ENCODE measurements around the gene ZMYND10.
A peak's percentile ranks its signal among the peaks of the same experiment; 100 is the strongest.

DNA sequence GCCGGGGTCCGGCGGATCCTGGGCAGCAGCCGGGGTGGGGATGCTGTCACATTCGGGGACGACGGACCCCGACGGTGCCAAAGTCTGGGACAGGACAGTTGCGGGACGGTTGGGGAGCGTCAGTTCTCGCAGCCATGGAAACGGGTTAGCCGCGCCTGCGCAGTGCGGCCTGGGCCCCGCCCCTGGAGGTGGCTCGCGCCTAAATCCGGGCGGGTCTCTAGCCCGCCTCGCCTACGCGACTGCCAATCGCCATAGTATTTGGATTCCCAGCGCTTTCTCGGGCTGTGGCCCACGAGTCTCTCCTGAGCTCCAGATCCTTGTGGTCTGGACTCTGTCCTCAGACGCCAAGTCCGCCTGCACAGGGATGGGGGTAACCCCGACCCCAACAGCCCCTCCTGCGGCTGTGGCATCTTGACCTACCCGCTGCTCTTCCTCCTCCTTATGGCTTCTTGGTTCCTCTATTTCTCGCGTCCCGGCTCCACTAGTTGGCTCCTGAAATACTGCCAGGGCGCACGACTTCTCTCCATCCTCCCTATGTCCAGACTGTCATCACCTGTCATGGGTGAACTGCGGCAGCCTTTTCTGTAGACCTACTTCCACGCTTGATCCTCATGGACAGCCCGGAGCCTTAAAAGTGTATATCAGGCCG, at the start of gene ZMYND10:
- TF ChIP-seq, protein P1, sequence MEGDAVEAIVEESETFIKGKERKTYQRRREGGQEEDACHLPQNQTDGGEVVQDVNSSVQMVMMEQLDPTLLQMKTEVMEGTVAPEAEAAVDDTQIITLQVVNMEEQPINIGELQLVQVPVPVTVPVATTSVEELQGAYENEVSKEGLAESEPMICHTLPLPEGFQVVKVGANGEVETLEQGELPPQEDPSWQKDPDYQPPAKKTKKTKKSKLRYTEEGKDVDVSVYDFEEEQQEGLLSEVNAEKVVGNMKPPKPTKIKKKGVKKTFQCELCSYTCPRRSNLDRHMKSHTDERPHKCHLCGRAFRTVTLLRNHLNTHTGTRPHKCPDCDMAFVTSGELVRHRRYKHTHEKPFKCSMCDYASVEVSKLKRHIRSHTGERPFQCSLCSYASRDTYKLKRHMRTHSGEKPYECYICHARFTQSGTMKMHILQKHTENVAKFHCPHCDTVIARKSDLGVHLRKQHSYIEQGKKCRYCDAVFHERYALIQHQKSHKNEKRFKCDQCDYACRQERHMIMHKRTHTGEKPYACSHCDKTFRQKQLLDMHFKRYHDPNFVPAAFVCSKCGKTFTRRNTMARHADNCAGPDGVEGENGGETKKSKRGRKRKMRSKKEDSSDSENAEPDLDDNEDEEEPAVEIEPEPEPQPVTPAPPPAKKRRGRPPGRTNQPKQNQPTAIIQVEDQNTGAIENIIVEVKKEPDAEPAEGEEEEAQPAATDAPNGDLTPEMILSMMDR (IDR thresholded peaks at IDR 0.05), result no peak
- TF ChIP-seq, protein P2, sequence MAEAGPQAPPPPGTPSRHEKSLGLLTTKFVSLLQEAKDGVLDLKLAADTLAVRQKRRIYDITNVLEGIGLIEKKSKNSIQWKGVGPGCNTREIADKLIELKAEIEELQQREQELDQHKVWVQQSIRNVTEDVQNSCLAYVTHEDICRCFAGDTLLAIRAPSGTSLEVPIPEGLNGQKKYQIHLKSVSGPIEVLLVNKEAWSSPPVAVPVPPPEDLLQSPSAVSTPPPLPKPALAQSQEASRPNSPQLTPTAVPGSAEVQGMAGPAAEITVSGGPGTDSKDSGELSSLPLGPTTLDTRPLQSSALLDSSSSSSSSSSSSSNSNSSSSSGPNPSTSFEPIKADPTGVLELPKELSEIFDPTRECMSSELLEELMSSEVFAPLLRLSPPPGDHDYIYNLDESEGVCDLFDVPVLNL (CRISPR knock-in tag; IDR thresholded peaks at IDR 0.05; ENCODE audit: borderline replicate concordance, low read depth), result no peak
- TF ChIP-seq TCF7 (CRISPR knock-in tag; IDR thresholded peaks at IDR 0.05; ENCODE audit: low read depth), result no peak
- TF ChIP-seq, protein P3, sequence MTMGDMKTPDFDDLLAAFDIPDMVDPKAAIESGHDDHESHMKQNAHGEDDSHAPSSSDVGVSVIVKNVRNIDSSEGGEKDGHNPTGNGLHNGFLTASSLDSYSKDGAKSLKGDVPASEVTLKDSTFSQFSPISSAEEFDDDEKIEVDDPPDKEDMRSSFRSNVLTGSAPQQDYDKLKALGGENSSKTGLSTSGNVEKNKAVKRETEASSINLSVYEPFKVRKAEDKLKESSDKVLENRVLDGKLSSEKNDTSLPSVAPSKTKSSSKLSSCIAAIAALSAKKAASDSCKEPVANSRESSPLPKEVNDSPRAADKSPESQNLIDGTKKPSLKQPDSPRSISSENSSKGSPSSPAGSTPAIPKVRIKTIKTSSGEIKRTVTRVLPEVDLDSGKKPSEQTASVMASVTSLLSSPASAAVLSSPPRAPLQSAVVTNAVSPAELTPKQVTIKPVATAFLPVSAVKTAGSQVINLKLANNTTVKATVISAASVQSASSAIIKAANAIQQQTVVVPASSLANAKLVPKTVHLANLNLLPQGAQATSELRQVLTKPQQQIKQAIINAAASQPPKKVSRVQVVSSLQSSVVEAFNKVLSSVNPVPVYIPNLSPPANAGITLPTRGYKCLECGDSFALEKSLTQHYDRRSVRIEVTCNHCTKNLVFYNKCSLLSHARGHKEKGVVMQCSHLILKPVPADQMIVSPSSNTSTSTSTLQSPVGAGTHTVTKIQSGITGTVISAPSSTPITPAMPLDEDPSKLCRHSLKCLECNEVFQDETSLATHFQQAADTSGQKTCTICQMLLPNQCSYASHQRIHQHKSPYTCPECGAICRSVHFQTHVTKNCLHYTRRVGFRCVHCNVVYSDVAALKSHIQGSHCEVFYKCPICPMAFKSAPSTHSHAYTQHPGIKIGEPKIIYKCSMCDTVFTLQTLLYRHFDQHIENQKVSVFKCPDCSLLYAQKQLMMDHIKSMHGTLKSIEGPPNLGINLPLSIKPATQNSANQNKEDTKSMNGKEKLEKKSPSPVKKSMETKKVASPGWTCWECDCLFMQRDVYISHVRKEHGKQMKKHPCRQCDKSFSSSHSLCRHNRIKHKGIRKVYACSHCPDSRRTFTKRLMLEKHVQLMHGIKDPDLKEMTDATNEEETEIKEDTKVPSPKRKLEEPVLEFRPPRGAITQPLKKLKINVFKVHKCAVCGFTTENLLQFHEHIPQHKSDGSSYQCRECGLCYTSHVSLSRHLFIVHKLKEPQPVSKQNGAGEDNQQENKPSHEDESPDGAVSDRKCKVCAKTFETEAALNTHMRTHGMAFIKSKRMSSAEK (CRISPR knock-in tag; IDR thresholded peaks at IDR 0.05; ENCODE audit: borderline replicate concordance), result no peak
- TF ChIP-seq, protein P4, sequence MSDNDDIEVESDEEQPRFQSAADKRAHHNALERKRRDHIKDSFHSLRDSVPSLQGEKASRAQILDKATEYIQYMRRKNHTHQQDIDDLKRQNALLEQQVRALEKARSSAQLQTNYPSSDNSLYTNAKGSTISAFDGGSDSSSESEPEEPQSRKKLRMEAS (CRISPR knock-in tag; IDR thresholded peaks at IDR 0.05), result peak; percentile 53; the same call in 1 of the 2 replicates
- TF ChIP-seq, protein P5, sequence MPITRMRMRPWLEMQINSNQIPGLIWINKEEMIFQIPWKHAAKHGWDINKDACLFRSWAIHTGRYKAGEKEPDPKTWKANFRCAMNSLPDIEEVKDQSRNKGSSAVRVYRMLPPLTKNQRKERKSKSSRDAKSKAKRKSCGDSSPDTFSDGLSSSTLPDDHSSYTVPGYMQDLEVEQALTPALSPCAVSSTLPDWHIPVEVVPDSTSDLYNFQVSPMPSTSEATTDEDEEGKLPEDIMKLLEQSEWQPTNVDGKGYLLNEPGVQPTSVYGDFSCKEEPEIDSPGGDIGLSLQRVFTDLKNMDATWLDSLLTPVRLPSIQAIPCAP (CRISPR knock-in tag; IDR thresholded peaks at IDR 0.05), result 0 out of 2 replicates have a peak, but pooled peaks have one; percentile 40
- TF ChIP-seq, protein P6, sequence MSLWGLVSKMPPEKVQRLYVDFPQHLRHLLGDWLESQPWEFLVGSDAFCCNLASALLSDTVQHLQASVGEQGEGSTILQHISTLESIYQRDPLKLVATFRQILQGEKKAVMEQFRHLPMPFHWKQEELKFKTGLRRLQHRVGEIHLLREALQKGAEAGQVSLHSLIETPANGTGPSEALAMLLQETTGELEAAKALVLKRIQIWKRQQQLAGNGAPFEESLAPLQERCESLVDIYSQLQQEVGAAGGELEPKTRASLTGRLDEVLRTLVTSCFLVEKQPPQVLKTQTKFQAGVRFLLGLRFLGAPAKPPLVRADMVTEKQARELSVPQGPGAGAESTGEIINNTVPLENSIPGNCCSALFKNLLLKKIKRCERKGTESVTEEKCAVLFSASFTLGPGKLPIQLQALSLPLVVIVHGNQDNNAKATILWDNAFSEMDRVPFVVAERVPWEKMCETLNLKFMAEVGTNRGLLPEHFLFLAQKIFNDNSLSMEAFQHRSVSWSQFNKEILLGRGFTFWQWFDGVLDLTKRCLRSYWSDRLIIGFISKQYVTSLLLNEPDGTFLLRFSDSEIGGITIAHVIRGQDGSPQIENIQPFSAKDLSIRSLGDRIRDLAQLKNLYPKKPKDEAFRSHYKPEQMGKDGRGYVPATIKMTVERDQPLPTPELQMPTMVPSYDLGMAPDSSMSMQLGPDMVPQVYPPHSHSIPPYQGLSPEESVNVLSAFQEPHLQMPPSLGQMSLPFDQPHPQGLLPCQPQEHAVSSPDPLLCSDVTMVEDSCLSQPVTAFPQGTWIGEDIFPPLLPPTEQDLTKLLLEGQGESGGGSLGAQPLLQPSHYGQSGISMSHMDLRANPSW (CRISPR knock-in tag; conservative IDR thresholded peaks at IDR 0.05; ENCODE audit: low read depth), result no peak
- TF ChIP-seq SP1 (CRISPR knock-in tag; conservative IDR thresholded peaks at IDR 0.05), result 0 out of 2 replicates have a peak, but pooled peaks have one; percentile 13
- no peak for TF ChIP-seq ZNF671 (CRISPR knock-in tag; IDR thresholded peaks at IDR 0.05)
- TF ChIP-seq NFYB (CRISPR knock-in tag; conservative IDR thresholded peaks at IDR 0.05; ENCODE audit: low read depth), result no peak

Measured in WTC11 (cell line).